Ramos (cell line): ENCODE results near the gene ZNF526.

Experiments
- in situ Hi-C: fragments of 300-500 bp; cut with MboI; formaldehyde crosslinking; loops from one replicate; pipeline ENCODE4 v1.14.3; 2022; ENCODE audit warnings: low sequenced_read_pairs; ENCODE audit not compliant: unreplicated experiment

Gene ZNF526

DNA sequence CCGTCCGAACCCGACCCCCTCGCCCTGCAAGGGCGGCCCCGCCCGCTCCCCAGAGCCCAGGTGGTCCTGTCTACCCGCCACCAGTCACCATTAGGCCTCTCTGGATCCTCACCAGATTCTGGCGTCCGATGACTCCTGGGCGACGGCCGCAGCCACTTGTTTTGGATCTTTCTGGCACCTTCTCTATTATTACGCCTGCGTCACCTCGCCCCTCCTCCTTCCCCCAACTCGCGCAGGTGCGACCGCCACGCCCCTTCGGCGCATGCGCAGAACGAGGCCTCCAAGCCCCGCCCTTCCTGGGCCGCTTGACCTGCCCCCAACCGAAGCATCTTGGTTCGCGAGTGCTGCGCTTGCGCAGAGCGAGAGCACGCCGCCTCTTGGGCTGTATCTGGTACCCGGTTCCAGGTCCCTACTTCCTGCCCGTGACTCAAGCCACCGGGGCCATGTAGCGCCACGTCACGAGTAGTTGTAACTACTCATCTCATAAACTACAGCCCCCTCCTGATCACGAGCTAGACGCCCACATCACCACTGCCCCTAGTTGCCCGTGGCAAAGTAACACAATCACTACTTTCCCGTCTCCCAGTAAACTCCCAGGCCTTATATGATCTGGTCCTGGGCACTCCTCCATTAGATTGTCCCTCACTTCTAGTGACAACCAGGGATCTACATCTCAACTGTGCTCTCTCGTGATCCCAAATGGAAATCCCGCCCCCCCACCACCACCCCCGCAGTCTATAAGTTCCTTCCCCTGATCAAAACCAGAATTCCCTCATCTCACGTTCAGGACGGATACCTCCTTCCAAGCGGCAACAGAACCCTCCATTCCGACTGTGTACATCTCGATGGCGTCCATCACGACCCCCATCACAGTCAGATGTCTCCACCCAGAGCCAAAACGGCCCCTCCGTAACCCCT is 2.3 kb upstream of the ZNF526 start, which contains the start of gene DEDD2:
Gene DEDD2 (minus strand): TSS at position 158 of the 918 bp plus-strand sequence. CDS start 670 bp downstream, outside the sequence.
- in situ Hi-C loops, result no loop called here

DNA sequence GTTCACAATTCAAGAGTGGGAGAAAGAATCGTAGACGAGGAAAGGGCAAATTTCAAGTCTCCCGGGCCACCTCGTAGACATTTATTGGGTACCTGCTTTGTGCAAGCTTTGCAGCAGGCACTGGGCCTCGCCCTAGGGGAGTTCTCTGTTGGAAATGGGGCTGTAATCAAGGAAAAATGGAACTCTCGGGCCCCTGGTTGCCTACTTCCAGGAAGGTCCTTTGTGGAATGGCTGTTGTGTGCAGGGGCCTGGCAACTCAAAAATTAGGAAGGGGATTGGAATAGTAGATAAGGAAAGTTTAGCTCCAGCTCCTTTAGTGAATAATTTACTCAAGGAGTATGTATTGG is 612 bp downstream of the ZNF526 start:
- in situ Hi-C loops, result no loop called here

DNA sequence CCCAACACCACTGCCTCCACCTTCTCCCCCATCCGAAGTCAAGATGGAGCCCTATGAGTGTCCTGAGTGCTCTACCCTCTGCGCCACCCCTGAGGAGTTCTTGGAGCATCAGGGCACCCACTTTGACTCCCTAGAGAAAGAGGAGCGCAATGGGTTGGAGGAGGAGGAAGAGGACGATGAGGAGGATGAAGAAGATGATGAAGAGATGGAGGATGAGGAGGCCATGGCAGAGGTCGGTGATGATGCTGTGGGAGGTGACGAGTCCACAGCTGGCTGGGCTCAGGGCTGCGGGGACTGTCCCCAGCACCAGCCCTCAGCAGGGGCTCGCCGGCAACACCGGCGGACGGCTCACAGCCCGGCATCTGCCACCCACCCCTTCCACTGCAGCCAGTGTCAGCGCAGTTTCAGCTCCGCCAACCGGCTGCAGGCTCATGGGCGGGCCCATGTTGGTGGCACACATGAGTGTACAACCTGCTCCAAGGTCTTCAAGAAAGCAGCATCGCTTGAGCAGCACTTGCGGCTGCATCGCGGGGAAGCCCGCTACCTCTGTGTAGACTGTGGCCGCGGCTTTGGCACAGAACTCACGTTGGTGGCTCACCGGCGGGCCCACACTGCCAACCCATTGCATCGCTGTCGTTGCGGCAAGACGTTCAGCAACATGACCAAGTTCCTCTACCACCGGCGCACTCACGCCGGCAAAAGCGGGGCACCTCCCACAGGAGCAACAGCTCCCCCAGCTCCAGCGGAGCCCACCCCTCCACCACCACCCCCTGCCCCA is 5.0 kb downstream of the ZNF526 start:
- in situ Hi-C loops, result no loop called here

DNA sequence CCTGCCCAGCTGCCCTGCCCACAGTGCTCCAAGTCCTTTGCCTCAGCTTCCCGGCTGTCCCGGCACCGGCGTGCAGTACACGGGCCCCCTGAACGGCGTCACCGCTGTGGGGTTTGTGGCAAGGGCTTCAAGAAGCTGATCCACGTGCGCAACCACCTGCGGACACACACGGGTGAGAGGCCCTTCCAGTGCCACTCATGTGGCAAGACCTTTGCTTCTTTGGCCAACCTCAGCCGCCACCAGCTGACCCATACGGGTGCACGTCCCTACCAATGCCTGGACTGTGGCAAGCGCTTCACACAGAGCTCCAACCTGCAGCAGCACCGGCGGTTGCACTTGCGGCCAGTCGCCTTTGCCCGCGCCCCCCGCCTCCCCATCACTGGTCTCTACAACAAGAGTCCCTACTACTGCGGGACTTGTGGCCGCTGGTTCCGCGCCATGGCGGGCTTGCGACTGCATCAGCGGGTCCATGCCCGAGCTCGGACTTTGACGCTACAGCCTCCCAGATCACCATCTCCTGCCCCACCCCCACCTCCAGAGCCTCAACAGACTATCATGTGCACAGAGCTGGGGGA is 5.7 kb downstream of the ZNF526 start:
- in situ Hi-C loops, result no loop called here

DNA sequence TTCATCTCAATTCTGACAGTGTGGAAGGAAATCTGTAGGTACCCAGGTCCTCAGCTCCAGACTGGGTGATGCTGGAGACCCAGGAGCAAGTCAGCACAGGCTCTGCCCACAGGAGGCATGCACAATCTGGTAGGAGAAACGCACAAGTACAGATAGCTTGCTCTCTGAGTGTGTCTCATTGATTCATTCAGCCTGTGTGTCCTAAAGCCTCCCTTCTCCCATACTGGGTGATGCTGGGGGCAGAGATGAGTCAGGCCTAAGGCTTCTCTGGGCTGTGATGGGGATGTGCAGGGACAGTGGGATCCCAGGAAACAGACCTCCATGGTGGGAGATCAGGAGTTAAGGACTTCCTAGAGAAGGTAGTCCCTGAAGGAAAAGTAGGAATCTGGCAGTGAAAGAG is 6.8 kb downstream of the ZNF526 start:
- in situ Hi-C loops, result no loop called here

DNA sequence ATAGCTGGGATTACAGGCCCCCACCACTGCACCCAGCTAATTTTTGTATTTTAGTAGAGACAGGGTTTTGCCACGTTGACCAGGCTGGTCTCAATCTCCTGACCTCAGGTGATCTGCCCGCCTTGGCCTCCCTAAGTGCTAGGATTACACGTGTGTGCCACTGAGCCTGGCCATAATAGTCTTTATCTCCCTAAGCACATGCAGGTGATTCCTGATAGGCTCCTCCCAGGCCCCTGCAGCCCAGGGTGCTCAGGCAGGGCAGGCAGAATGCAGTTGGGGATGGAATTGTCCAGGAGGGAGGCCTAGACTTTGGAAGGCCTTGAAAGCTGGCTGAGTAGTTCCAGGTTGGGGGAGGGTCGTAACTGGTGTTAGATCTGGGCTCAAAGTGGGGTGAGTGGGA is 8.5 kb downstream of the ZNF526 start:
- in situ Hi-C loops, result no loop called here

DNA sequence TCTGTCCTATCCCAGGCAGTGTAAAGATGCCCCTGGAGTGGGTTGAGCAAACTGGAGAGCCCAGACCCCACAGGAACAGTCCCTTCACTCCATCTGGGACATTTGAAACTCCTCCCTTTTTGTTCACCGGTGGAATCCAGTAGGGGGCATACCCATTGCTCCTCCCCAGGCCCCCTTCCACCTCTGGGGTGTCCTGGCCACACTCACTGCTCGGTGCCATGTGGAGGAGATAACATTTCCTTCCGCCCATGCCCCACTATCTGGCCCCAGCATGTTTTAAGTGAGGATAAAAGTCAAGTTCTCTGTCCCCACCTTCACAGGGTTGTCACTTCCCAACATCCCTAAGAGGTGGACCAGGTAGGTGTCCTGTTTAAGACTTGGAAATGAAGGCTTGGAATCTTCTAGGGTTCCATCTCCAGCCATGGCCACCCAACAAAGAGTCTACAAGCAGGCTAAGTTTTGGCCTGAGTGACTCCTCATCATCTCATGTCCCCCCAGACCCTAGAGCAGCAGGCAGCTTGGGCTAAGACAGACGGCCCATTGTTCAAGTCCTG is 9.3 kb downstream of the ZNF526 start:
- in situ Hi-C loops, result no loop called here

DNA sequence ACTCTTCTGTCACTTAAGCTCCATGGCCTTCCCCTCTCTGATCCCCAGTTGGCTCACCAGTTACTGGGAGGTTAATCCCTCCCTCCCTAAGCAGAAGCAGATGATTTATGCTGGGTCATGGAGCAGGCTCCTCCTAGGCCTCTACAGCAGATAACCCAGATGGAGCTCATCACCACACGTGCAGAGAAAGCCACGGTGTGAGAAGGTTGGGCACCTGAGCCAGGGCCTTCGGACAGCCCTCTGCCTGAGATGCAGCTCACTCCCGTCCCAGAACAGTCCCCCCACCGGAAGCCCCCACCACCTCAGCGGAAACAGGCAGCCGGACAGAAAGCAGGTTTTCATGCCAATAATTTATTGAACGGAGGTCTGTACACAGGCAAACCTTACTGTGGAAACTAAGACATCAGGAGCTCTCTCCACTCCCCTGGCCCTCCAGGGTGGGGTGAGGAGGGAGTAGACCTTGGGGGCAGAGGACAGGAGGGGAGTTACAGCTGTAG is 9.8 kb downstream of the ZNF526 start:
- in situ Hi-C loops, result no loop called here

DNA sequence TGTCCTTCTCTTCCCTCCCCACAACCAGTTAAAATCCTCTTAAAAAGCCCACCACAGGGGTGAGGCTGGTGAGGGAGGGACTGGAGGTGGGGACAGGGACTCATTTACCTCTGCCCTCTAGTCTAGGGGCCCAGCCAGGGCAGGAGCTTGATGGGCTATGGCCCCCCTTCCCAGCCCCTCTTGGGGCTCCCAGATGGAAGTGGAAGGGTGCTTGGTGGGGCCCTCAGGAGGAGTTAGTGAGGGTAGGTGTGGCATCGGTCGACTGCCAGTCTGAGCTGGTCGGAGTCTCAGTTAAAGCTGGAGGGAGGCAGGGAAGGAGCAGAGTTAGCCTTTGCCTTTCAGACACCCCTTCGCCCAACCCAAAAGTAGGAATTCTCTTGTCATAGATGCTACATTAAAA is 10.5 kb downstream of the ZNF526 start:
- in situ Hi-C loops, result no loop called here

DNA sequence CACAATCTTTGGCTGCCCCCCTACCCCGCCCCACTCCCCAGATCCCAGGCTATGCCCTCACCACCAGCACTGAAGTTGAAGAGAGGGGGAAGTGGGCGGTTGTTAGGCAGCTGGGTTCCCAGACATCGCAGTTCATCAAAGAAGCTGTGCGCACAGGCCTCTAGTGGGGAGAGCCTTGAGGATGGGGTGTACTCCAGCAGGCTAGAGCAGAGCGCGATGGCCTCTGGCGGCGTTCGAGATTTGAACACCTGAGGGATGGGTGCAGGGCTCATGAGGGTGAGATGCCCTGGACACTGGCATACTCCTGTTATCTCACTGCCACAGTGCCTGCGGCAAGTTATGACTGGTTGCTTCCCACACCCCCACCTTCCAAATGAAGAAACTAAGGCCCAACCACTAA is 12.3 kb downstream of the ZNF526 start:
- in situ Hi-C loops, result no loop called here

DNA sequence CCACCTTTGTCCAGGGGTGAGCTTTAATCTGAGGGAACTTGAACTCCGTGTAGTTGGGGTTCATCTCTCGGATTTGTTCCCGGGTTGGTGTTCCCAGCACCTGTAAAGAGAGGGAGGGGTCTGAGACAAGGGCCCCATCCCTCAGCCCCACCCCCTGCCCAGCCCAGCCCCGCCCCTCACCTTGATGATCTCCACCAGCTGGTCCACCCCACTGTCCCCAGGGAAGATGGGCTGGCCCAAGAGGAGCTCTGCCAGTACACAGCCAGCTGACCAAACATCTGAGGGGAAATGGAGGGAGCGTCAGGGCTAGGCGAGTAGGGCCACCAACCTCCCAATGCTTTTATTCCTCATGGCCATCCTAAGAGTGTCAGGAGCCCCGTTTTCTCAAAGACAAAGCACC is 13.0 kb downstream of the ZNF526 start:
- in situ Hi-C loops, result no loop called here

DNA sequence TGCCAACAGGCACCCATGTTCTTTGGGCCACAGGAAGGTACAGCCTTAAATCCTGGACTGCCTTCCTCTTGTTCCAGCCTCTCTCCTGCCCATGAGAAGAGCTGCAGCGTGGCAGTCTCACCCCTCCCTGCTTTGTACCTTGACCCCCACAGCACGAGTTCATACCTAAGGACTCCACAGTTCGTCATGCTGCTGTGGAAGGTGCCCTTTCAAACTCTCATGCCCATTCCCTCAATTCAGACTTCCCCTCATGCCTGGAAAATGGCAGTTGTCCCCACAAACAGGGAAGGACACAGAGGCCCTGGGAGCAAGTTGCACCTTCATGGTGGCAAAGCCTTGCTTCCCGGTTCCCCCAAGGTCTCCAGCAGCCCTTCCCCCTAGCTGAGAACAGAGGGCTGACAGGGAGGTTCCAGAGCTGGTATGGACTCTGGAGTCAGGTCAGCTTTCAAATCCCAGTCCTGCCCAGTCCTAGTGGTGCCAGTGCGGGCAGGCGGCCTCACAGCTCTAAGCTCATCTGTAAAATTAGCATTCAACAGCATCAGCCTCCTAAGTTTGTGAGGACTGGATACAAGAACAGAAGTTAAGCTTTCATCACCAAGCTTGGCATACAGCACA is 13.7 kb downstream of the ZNF526 start:
- in situ Hi-C loops, result no loop called here

DNA sequence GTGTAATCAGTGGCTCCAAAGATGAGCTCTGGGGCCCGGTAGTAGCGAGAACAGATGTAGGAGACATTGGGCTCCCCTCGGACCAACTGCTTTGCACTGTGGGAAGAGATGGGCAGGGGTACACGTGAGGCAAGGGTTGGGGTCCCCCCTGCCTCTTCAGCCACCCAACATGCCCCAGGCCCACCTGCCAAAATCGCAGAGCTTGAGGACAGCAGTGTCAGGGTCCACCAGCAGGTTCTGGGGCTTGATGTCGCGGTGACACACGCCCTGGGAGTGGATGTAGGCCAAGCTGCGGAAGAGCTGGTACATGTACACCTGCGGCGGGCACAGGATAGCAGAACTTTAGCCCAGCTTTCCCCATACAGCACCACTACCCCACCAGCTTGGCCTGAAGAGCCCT is 14.3 kb downstream of the ZNF526 start:
- in situ Hi-C loops, result no loop called here

DNA sequence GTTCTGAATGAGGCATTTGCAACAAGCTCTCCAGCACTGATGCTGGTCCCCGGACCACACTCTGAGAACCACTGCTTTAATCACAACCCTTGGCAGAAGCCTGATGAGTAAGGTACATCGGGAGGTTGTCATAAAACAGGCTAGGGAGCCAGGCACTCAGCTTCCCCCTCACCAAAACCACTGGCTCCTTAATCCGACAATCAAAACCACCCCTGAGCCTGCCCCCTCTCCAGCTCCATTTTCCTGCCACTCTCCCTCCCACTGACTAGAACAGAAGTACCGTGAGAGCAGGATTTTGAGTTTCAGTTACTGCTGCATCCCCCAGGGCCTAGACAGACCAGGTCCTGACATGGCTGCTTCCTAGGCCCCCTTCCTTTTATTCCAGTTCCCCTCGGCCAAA is 15.1 kb downstream of the ZNF526 start:
- in situ Hi-C loops, result no loop called here

DNA sequence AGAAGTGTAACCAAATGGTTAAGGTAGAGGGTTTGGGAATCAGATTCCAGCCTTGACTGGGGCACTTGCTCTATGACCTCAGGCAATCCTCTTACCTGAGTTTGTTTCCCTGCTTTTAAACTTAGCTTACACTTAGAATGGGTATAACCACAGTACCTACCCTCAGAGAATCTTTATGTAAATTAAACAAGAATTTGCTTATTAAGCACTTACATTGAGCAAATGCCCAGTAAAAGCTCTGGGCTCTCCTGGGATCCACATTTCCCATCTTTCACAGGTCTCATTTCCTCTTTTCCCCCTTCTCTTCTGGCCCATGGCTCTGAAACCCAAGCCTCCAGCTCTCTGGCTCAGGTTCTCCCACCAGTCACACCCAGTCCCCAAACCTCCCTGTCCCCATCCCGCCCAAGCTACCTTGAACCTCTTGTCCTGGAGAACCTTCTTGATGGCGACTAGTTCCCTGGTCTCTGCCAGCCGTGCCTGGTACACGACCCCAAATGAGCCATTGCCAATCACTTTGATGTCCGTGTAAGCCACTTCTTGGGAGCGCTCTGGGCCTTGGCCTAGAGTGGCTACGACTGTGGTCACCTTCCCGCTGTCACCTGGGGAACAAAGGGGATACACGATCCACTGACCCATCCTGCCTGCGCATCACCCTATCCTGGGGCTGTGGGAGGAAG is 19.6 kb downstream of the ZNF526 start:
- in situ Hi-C loops, result no loop called here

DNA sequence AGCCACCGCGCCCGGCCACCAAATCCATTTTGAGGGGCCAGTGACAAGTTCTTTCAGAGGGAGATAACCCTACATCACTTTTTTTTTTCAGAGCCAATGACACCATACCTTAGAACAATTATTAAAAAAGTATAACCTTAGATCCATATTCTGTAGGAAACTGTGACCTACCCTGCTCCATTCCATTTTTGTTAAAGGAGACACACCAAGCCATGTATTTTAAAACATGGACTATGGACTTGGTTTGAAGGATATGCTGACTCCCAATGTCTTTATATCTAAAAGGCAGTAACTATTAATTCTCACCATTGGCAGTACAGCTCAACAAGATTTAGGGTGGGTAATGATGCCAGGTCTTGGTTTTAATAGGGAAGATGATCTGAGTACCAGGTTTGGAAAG is 21.2 kb downstream of the ZNF526 start:
- in situ Hi-C loops, result no loop called here

DNA sequence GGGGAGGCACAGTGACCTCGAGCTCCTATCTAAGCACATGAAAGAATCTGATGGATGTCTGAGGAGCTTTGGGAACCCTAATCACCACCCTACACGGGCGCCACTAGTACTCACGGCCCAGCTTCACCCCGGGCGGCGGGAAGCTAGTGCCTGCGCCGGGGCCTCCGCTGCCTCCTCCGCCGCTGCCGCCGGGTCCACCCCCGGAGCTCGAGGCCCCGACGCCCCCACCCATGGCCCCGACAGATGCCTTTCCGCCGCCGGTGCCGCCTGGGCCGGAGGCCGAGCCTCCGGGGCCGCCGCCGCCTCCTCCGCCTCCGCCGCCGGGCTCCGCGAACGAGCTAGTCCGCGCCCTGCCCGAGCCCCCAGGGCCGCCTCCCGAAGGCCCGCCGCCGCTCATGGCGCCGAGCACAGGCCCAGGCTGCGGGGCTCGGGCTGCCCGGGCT is 22.0 kb downstream of the ZNF526 start:
- in situ Hi-C loops, result no loop called here

DNA sequence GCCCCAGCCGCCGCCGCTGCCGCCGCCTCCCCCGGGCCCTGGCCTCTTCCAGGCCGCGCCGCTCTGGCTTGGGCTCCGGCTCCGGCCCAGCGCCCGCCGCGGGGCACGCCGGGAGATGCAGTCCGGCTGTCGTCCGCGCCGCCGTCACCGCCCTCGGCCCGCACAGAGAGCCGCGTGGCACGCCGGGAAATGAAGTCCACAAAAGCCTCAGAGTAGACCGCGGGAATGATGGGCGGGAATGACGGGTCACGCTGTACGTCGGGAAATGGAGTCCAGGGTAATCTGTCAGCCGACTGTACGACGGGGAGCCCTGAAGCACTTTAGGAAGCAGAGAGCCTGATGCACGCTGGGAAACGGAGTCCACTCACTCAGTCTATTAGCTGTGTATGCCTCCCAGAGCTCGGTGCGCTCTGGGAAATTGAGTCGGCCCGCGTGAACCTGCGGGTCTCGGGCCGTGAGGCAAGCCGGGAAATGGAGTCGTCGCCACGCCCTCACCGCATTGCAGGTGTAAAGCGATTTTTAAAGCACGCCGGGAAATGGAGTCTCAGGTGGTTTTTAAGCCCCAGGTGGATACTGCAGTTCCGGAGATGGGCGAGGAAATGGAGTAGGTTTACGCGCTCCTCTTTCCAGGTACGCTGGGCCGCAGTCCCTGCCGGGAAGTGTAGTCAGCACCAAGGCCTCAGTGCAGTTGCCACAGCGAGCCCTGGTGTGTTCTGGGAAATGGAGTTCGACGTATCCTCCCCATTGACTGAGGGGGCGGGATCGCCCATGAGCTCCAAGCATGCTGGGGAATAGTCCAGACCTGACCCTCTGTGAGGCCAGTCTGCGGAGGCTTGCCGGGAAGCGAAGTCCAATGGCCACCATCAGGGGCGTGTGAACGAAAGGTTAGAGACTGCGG is 22.6 kb downstream of the ZNF526 start, which contains the start of gene GSK3A:
Gene GSK3A (minus strand): TSS at position 91 of the 898 bp plus-strand sequence. CDS start 137 bp downstream, outside the sequence.
- in situ Hi-C loops, result no loop called here
